Measurements from ENCODE around the gene ACE.

Gene ACE

DNA sequence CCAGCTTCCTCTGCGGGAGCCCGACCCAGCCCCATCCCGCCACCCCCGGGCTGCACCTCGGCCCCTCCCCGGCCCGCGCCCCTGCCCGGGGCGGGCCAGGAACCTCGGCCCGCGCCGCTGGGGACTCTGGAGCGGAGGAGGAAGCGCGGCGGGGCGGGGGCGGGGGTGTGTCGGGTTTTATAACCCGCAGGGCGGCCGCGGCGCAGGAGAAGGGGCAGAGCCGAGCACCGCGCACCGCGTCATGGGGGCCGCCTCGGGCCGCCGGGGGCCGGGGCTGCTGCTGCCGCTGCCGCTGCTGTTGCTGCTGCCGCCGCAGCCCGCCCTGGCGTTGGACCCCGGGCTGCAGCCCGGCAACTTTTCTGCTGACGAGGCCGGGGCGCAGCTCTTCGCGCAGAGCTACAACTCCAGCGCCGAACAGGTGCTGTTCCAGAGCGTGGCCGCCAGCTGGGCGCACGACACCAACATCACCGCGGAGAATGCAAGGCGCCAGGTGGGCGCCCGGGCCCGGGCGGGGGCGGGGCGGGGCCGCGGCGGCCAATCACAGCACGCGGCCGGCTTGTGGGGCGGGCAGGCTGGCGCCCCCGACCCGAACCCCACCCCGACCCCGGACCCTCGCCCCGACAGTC lies at the start of gene ACE:
ACE (plus strand) TSS at position 208 of the 626 bp plus-strand sequence; CDS start at position 242, 34 bp downstream.
- DNase-seq: no peak

DNA sequence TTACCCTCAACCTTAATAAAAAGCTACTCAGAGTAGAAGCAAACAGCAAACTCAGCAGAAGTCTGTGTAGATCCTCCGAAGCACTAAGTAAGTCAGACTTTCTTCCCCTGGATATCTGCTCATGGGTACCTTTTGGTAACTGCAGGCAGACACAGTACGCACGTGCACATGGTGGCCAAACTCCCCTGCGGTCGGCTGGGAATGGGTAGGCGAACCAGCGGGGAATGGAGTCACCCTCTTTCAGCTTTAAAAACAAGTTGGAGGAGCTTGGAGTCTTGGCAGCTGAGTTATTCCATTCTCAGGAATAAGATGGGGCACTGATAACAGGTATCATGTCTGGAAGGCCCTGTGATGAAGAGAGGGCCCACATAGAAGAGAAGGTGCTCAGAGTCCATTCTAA lies 47.1 kb upstream of the ACE start:
- DNase-seq: no peak

- no peak for DNase-seq
These were observed 46.6 kb upstream of the ACE start for GRCh38 chr17:63430223-63430622.

DNA sequence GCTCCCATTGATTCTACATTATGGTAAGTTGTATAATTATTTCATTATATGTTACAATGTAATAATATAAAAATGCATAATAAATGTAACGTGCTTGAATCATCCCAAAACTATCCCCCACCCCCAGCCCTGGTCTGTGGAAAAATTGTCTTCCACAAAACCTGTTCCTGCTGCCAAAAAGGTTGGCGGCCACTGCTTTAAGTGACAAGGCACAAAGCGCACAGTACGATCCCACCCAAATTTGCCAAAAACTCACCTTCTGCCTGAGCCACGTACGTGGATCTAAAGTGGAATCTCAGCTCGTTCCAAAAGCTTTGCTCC lies 45.3 kb upstream of the ACE start:
- DNase-seq: no peak

DNA sequence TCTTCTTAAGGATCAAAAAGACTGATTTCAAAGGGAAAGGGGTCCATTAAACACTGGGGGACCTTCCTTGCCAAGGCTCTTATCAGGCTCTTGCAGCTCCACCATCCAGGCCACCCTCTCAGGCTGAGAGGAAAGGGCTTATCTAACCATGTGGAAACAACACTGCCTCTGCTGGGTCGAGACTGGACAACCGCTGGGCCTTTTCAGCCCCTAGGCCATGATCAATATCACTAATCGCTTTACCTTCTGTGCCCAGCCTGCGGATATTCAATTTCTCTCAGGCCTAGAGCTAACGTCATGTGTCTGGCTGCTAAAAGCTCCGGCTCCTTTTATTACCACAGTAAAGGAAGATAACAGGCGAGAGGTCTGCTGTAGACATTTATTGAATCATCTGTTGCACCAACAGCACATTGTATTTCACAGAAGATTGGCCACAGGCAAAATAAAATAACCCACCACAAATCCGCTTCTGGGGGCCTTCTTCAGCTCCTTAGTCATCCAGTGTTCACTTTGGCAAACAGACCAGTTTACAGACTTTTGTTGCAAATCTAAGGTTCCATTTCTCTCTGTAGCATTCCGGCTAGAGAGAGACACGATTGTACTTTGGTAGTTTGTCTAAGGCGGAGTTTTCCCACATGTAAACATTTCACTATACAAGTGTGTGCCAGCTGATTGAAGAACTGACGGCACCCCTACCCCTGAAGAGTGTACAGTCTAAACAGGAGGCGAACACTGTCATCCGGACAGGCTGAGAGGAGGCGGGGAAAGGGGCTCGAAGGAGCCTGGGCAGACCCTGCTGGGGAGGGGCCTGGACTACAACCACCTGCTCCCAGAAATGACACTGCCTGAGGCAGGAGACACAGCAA lies 44.7 kb upstream of the ACE start:
- DNase-seq: no peak

DNA sequence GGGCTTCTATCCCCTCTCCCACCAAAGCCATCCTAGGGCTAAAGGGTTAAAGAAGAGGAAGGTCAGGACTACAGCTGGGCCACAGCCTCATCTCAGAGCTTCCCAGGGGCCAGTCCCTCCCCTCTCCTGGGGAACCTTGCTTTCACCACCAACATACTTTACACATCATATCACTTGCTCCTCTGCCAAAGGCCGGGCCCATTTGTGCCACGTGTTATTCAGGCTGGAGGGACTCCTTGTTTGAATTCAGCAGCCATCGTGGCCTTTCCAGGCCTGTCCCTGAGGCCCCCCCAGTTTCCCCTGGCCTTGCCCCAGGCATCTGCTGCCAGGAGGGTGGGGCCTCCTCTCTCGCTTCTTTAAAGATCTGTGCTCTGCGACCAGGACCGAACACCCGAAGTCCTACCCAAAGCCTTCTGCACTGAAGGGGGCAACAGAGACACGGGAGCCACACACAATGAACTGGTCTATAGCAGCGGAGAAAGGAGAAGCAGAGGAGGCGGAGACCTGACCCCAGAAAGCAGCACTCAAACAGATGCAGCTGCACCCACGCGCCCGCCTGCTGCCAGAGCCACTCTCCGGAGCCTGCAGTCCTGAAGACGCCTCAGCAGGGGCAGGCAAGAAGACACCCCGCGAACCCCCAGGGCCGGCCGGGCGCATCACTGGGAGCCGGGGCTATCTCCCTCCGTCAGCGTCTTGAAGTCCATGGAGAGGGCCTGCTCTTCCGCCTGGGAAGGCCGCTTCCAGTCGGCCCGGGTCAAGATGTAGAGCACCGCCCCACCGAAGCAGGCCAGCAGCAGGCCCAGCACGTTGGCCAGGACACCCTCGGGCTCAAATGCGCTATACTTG lies 42.9 kb upstream of the ACE start:
- DNase-seq: no peak

DNA sequence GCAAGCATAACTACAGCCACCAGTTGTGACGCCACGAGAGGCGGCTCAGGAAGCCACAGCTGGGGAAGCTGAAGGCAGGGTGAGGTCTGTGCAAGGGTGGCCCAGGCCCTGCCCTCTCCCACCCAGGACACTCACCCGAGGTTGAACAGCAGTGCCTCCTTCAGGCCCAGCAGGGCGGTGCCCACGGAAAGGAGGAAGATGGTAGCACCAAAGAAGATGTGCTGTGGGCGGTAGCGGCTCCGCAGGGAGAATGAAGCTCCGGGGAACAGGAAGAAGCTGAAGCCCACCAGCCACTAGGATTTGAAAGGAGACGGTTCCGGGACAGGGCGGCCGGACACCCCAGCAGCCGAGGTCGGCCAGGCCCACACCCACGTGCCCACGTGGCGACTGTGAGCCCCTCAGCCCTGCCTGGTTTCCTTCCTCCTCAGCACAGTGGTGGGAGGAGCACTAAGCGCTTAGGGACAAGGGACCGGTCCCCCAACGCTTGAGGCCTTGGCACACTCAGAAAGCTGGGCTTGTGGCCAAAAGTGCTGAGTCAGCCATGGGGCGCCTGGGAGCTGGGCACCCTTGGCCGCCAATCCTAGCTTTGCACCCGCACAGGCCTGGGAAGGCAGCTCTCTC lies 41.8 kb upstream of the ACE start:
- peak; percentile 69 for DNase-seq

DNA sequence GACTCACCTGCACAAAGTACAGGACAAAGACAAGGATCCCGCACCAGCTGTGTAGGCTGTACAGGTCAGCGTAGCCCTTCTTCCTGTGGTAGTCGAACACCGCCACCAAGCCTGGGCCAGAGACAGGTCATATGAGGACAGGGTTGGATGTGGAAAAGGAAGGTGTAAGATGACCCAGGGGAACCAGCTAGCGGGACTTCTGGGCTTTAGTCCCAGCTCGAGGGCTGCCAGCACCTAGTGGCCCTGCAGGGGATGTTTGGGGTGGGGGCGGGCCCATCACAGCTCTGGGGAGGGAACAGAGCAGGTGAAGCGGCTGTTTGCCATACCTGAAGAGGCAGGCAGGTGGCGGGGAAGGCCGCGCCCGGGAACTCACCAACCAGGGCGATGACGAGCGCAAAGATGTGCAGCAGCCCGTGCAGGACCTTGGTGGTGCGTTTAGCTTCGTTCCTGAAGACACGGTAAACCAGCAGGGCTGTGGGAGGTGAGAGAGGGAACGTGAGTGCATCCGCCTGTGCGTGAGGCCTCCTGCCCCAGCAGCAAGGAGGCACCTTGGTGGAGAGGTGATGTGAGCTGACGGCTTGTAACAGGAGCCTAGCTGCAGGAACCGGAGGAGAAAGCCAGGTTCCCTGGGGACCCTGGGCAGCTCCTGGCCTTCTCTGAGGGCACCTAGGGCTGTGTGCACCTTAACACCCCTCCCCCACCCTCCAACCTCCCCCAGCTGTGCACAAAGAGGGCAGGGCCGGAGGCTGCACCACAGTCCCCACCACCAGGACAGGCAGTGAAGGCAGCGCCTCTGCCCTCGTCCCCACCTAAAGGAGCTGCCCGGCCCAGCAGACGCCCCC lies 41.0 kb upstream of the ACE start:
- no peak for DNase-seq

- DNase-seq: no peak
These were observed 40.2 kb upstream of the ACE start for GRCh38 chr17:63436523-63437110.

GRCh38 chr17:63437287-63438091 lies 39.4 kb upstream of the ACE start:
- no peak for DNase-seq

- DNase-seq: no peak
These were observed 38.5 kb upstream of the ACE start for GRCh38 chr17:63438092-63439051.

DNA sequence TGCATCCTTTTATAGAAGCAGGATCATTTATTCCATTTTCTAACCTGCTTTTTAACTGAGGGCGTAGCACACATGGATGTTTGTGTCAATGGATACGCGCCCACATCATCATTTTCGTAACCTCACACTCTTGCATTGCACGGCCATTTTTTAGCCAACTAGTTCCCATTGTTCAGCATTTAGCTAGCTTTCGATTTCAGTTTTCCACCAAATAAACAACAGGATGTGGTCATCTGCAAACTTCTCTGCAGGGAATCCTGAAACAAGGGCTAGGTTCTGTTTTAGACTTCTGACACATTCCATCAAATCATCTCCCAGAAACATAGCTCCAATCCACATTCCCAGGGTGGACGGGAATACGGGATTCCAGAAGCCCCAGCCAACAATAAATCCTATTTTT lies 37.2 kb upstream of the ACE start:
- DNase-seq: no peak

DNA sequence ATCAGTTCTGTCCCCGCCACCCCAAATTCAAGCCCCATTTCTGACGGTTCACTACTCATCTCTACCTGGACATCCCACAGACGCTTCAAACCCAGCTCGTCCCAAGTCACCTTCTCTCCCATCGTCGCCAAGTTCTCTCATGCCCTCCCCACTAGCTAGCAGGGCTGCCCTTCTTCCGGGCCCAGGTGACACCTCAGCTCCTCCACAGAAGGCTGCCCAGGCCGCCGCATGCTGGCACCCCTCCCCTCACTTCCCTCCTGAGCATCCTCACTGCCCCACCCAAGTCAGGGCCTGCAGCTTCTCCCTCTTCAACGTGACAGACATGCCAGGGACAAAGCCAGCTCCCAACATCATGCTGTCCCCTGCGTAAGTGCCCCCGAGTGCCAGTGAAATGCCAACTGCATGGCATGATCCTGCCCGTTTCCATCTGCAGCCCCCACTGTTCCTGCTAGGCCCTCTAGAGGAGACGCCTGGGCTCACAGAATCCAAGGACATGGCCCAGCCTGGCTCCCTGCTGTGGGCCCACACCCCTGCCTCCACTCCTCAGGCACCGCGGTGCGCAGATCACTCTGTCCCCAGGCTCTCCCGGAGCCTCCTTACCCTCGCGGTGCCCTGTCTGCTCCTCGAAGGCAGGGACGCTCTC lies 36.6 kb upstream of the ACE start:
- no peak for DNase-seq

DNA sequence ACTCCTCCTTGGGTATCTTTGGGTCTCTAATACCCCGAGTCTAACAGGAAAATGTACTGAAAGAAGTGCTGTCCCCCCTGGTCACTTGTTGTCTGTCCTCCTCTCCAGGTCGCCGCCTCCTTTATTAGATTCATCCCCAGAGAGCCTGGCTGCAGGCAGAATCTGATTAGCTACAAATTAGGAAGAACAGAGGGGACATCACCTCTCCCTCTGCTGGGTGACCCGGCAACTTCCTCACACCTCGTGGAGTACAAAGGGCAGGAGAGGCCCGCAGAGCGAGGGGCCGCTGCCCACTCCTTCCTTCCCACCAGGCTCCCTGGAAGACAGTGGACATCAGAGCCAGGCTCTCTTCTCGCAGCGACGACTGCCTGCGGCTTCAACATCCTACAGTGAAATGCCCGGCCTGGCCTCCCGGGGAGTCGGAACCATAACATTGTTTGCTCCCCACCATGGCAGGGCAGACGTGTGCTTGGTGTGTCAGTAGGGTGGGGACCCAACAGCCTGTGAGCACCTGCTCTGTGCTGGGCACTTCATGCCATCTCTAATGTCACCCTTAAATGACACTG lies 36.0 kb upstream of the ACE start:
- no peak for DNase-seq

GRCh38 chr17:63441654-63442053 lies 35.2 kb upstream of the ACE start:
- no peak for DNase-seq

- no peak for DNase-seq
These were observed 34.8 kb upstream of the ACE start for GRCh38 chr17:63442074-63442473.

DNA sequence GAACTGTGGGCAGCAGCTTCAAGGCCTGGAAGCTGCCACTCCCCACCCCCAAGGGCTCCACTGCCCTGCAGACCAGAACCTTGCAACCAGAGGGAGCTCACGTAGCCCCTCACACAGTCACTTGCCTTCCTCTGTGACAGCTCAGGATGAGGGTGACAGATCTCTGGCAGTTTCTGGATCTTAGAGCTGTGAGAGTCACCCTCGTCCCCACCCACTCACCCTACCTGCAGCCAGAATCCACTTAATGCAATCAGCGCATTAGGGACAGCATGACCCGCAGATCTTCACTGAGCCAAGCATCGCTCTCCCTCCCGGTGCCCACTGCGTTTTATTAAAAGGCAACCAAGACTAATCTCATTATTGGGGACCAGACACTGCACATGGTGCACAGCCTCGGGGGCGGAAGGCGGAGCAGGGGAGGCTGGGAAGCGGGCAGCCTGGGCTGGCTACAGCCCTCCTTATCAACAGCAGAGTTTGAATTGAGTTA lies 34.3 kb upstream of the ACE start:
- no peak for DNase-seq

- no peak for DNase-seq
These were observed 33.8 kb upstream of the ACE start for GRCh38 chr17:63443053-63443452.

DNA sequence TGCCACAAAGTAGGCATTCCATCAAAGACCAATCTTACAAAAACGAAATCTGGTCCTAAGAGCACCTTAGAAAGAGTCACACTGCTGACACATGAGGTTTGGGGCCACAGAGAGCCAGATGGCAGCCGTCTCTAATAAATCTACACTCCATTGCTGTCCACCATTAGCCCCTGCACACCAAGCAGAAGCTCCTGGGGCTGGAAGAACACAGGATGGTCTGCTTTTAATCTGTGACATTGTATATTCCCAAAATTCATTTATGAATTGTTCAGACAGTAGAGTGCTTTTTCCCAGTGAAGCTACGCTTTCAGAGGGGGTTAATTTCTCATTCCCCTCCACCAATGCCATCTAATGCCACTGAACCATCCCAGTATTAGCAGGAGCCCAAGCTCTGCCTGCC lies 32.4 kb upstream of the ACE start:
- no peak for DNase-seq
